Skeletal muscle satellite cell (primary cell): ENCODE measurements around the gene DNAJC22.

Experiments
- H3K27me3 ChIP-seq: 2 replicates; pipeline ENCODE4 v1.7.0; 2013; ENCODE audit warnings: low read length; ENCODE audit not compliant: control insufficient read depth, insufficient read depth
- H3K36me3 ChIP-seq: 2 replicates; pipeline ENCODE4 v1.7.0; 2013; ENCODE audit warnings: mild to moderate bottlenecking, control low read depth, low read length; ENCODE audit not compliant: insufficient read depth
- H3K4me1 ChIP-seq: 2 replicates; pipeline ENCODE4 v1.7.0; 2013; ENCODE audit warnings: low read length; ENCODE audit not compliant: control insufficient read depth, insufficient read depth
- H3K4me2 ChIP-seq: 2 replicates; pipeline ENCODE4 v1.7.0; 2013; ENCODE audit warnings: mild to moderate bottlenecking, low read length
- H3K4me3 ChIP-seq: 2 replicates; pipeline ENCODE4 v1.7.0; 2013; ENCODE audit warnings: low read length
- H3K9ac ChIP-seq: 2 replicates; pipeline ENCODE4 v1.7.0; 2013; ENCODE audit warnings: mild to moderate bottlenecking, low read depth, low read length, moderate library complexity
- H3K9me3 ChIP-seq: replicated peaks from 2 replicates; pipeline ENCODE4 v1.7.0; 2013; ENCODE audit warnings: mild to moderate bottlenecking, control low read depth, low read length

The DNAJC22 gene

DNA sequence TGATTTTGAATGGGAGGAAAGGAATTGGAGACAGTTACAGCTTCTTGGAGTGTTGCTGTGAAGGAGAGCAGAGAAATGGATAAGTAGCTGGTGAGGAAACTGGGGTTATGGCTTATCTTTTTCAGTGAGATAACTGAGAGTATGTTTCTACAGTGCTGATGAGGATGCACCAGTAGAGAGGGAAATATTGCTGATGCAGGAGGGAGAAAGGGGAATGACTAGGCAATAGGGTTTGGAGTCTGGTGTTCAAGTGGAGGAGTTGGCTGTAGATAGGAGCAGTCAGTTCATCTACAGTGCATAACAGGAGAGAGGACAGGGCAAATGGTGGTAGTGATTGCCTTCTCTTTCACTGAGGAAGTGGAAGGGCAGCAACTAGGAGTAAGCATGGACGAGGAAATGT is 53.6 kb downstream of the DNAJC22 start:
- Histone ChIP-seq H3K4me2 (no peak overlapping the region), H3K4me3 (no peak overlapping the region), H3K36me3 (no peaks in the 10 kb centered on the region), H3K4me1 (no peaks in the 10 kb centered on the region), H3K9ac (no peak overlapping the region), H3K27me3 (no peaks in the 10 kb centered on the region), H3K9me3 (no peaks in the 10 kb centered on the region)
